ENCODE results near the gene DAZ4.
"Not testable (repeated sequence)": the region's sequence is repeated elsewhere in the genome, so short reads cannot be mapped to it uniquely, and the experiment has no call there.

DAZ4 gene, protein sequence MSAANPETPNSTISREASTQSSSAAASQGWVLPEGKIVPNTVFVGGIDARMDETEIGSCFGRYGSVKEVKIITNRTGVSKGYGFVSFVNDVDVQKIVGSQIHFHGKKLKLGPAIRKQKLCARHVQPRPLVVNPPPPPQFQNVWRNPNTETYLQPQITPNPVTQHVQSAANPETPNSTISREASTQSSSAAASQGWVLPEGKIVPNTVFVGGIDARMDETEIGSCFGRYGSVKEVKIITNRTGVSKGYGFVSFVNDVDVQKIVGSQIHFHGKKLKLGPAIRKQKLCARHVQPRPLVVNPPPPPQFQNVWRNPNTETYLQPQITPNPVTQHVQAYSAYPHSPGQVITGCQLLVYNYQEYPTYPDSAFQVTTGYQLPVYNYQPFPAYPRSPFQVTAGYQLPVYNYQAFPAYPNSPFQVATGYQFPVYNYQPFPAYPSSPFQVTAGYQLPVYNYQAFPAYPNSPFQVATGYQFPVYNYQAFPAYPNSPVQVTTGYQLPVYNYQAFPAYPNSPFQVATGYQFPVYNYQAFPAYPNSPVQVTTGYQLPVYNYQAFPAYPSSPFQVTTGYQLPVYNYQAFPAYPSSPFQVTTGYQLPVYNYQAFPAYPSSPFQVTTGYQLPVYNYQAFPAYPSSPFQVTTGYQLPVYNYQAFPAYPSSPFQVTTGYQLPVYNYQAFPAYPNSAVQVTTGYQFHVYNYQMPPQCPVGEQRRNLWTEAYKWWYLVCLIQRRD

DNA sequence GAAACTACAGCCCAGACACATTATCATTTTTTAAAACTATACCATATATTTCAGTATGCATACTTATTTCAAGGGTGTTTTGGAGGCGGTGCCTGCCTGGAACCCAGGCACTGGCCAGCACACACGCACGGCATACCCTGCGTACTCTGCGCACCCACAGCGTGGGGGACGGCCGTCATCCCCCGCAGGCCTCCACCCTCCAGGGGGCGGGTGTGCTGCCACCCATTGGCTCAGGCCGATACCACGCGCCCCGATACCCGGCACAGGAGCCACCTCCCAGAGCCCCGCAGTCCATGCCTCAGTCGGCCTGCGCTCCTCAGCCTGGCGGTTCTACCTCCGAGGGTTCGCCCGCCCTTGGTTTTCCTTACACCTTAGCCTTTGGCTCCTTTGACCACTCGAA is at the start of gene DAZ4:
DAZ4 (plus strand) TSS at position 301 of the 400 bp plus-strand sequence. CDS start 208 bp downstream, outside the sequence.
- not testable (repeated sequence) for H3K4me2 ChIP-seq (ENCODE audit: low read length); H3K4me1 ChIP-seq (ENCODE audit: low read length)

DNA sequence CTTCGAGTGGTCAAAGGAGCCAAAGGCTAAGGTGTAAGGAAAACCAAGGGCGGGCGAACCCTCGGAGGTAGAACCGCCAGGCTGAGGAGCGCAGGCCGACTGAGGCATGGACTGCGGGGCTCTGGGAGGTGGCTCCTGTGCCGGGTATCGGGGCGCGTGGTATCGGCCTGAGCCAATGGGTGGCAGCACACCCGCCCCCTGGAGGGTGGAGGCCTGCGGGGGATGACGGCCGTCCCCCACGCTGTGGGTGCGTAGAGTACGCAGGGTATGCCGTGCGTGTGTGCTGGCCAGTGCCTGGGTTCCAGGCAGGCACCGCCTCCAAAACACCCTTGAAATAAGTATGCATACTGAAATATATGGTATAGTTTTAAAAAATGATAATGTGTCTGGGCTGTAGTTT is 20.4 kb upstream of the DAZ4 start, which contains the start of gene DAZ3:
DAZ3 (minus strand) TSS at position 101 of the 400 bp plus-strand sequence. CDS start 208 bp downstream, outside the sequence.
- H3K79me2 ChIP-seq (ENCODE audit: low read length); H3K27ac ChIP-seq (ENCODE audit: low read length); H2AFZ ChIP-seq (ENCODE audit: low read depth, low read length); H3K27me3 ChIP-seq (ENCODE audit: low read depth, low read length); H3K4me3 ChIP-seq (ENCODE audit: low read length); H3K4me2 ChIP-seq (ENCODE audit: low read length); H3K9ac ChIP-seq (ENCODE audit: low read length); H3K9me3 ChIP-seq (ENCODE audit: insufficient read depth, low read length); H3K4me1 ChIP-seq (ENCODE audit: low read length); H4K20me1 ChIP-seq (ENCODE audit: insufficient read depth, low read length); H3K36me3 ChIP-seq (replicated peaks; ENCODE audit: low read depth, low read length): not testable (repeated sequence)

More for the DNA sequence above, at the start of gene DAZ4:
- not testable (repeated sequence) for H3K4me3 ChIP-seq (ENCODE audit: low read length); H2AFZ ChIP-seq (ENCODE audit: low read depth, low read length); H3K9ac ChIP-seq (ENCODE audit: low read length); H3K27me3 ChIP-seq (ENCODE audit: low read depth, low read length); H3K36me3 ChIP-seq (replicated peaks; ENCODE audit: low read depth, low read length); H3K27ac ChIP-seq (ENCODE audit: low read length); H3K9me3 ChIP-seq (ENCODE audit: insufficient read depth, low read length); H4K20me1 ChIP-seq (ENCODE audit: insufficient read depth, low read length); H3K79me2 ChIP-seq (ENCODE audit: low read length)

- not testable (repeated sequence) for H3K36me3 ChIP-seq (replicated peaks; ENCODE audit: low read depth, low read length); H2AFZ ChIP-seq (ENCODE audit: low read depth, low read length); H3K9ac ChIP-seq (ENCODE audit: low read length); H4K20me1 ChIP-seq (ENCODE audit: insufficient read depth, low read length); H3K79me2 ChIP-seq (ENCODE audit: low read length); H3K4me1 ChIP-seq (ENCODE audit: low read length); H3K9me3 ChIP-seq (ENCODE audit: insufficient read depth, low read length); H3K27me3 ChIP-seq (ENCODE audit: low read depth, low read length); H3K4me3 ChIP-seq (ENCODE audit: low read length); H3K4me2 ChIP-seq (ENCODE audit: low read length); H3K27ac ChIP-seq (ENCODE audit: low read length)
Measured at GRCh38 chrY:24821836-24822235, 11.9 kb upstream of the DAZ4 start.

DNA sequence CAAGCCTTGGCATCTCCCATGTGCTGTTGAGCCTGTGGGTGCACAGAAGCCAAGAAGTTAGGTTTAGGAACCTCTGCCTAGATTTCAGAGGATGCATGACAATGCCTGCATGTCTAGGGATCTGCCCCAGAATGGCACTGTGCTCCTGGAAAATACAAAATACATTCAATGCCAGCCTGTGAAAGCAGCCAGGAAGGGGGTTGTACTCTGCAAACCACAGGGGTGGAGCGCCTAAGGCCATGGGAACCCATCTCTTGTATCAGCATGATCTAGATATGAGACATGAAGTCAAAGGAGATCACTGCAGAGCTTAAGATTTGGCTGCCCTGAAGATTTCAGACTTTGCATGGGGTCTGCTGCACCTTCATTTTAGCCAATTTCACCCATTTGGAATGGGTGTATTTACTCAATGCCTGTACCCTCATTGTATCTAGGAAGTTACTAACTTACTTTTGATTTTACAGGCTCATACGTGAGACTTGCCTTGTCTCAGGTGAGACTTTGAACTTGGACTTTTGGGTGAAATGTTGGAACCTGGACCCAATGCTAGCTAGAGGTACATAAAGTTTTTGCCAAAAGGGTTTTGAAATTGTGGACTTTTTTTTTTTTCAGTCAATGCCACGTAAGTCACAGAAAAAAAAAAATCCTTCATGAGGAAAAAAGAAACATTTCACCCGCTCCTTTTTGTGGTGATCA is 9.4 kb upstream of the DAZ4 start:
- not testable (repeated sequence) for H3K9ac ChIP-seq (ENCODE audit: low read length); H3K36me3 ChIP-seq (replicated peaks; ENCODE audit: low read depth, low read length); H2AFZ ChIP-seq (ENCODE audit: low read depth, low read length); H3K27ac ChIP-seq (ENCODE audit: low read length); H3K9me3 ChIP-seq (ENCODE audit: insufficient read depth, low read length); H3K27me3 ChIP-seq (ENCODE audit: low read depth, low read length); H4K20me1 ChIP-seq (ENCODE audit: insufficient read depth, low read length); H3K4me1 ChIP-seq (ENCODE audit: low read length); H3K4me3 ChIP-seq (ENCODE audit: low read length); H3K79me2 ChIP-seq (ENCODE audit: low read length); H3K4me2 ChIP-seq (ENCODE audit: low read length)

GRCh38 chrY:24825069-24825468 is 8.7 kb upstream of the DAZ4 start:
- H3K27me3 ChIP-seq (ENCODE audit: low read depth, low read length); H3K9me3 ChIP-seq (ENCODE audit: insufficient read depth, low read length); H2AFZ ChIP-seq (ENCODE audit: low read depth, low read length); H3K79me2 ChIP-seq (ENCODE audit: low read length); H3K4me3 ChIP-seq (ENCODE audit: low read length); H3K9ac ChIP-seq (ENCODE audit: low read length); H3K36me3 ChIP-seq (replicated peaks; ENCODE audit: low read depth, low read length); H3K4me1 ChIP-seq (ENCODE audit: low read length); H4K20me1 ChIP-seq (ENCODE audit: insufficient read depth, low read length); H3K4me2 ChIP-seq (ENCODE audit: low read length); H3K27ac ChIP-seq (ENCODE audit: low read length): not testable (repeated sequence)
